ENCODE measurements around the gene DNAJB14. TPM values are rescaled to one million over a fixed set of nuclear protein-coding genes. Genes with fewer than 3 reads are reported as not detected.
"Not testable (repeated sequence)": the region's sequence is repeated elsewhere in the genome, so short reads cannot be mapped to it uniquely, and the experiment has no call there.

DNAJB14 gene
- total RNA-seq, 1 experiment from 2014 or later, result 52.5 TPM

- no peak for TF ChIP-seq MAX (IDR thresholded peaks at IDR 0.05)
- TF ChIP-seq ZNF274 (IDR thresholded peaks at IDR 0.05; ENCODE audit: low read depth, low read length), result no peak
- no peak for TF ChIP-seq EZH2 (IDR thresholded peaks at IDR 0.05)
Measured at GRCh38 chr4:99960648-99961047, 14.2 kb upstream of the DNAJB14 start (continued).

DNA sequence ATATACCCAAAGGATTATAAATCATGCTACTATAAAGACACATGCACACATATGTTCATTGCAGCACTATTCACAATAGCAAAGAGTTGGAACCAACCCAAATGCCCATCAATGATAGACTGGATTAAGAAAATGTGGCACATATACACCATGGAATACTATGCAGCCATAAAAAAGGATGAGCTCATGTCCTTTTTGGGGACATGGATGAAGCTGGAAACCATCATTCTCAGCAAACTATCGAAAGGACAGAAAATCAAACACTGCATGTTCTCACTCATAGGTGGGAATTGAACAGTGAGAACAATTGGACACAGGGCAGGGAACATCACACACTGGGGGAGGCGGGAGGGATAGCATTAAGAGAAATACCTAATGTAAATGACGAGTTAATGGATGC is 11.8 kb upstream of the DNAJB14 start:
- DNase-seq (ENCODE audit: low read depth, low spot score); intact Hi-C loops (cut with micrococcal nuclease); H3K27me3 ChIP-seq (ENCODE audit: insufficient read depth, low read length); RAD21 ChIA-PET (ENCODE audit: low non-redundant PET in 1 of 2, low total read pairs in 2 of 2, uncharacterized antibody in 2 of 2, unreplicated experiment in 2 of 2); H3K4me3 ChIP-seq (replicated peaks in 1 of 2; ENCODE audit: low read depth in 1 of 2, low read length in 2 of 2); H3K9me2 ChIP-seq (ENCODE audit: insufficient read depth); H3K79me2 ChIP-seq (ENCODE audit: insufficient read depth, low read length); H3K4me2 ChIP-seq (ENCODE audit: low read length); H3K9me3 ChIP-seq (ENCODE audit: control insufficient read depth in 1 of 2, insufficient read depth in 1 of 2, low read depth in 1 of 2, low read length in 2 of 2); CTCF ChIA-PET; H4K20me1 ChIP-seq (ENCODE audit: insufficient read depth); ATAC-seq; H3K9ac ChIP-seq (ENCODE audit: low read length); BruUV-seq (replicated peaks); H3K36me3 ChIP-seq (ENCODE audit: control insufficient read depth in 1 of 2, insufficient read depth in 2 of 2, low read length in 2 of 2); H2AFZ ChIP-seq (ENCODE audit: low read depth, low read length, poor library complexity, severe bottlenecking); H3K27ac ChIP-seq (ENCODE audit: low read depth, low read length): not testable (repeated sequence)
- POLR2A ChIA-PET, result interaction anchor here (5.0 kb wide), 1 partner anchor 8 kb away, joined by 25 read pairs; the partner anchor contains the start of gene H2AZ1
- H3K4me1 ChIP-seq (ENCODE audit: control insufficient read depth in 1 of 2, insufficient read depth in 2 of 2, low read length in 2 of 2), result peaks cover 3 to 13% of the 10 kb centered on the region in 2 experiments; a peak in 2 of 4 replicates

- intact Hi-C loops (cut with micrococcal nuclease), result loop anchor here (2.0 kb wide), 1 partner anchor 388 kb away; no protein-coding TSS in a partner anchor
- POLR2A ChIA-PET, result interaction anchor here (0.7 to 2.0 kb wide), 8 partner anchors 10 to 139 kb away, joined by 3 to 25 read pairs (median 6); partner anchors contain the start of gene LAMTOR3
- no peak for TF ChIP-seq SRF (IDR thresholded peaks at IDR 0.05; ENCODE audit: low read depth)
- TF ChIP-seq POLR2A (IDR thresholded peaks at IDR 0.05; ENCODE audit: borderline replicate concordance, extremely low read depth, insufficient read depth, insufficient read length), result no peak
- TF ChIP-seq ZBTB33 (IDR thresholded peaks at IDR 0.05; ENCODE audit: extremely low read depth, insufficient replicate concordance, low read length), result no peak
- no peak for TF ChIP-seq TCF7L2 (IDR thresholded peaks at IDR 0.05; ENCODE audit: borderline replicate concordance, extremely low read depth, insufficient read depth, insufficient read length)
- no peak for TF ChIP-seq POLR2AphosphoS5 (IDR thresholded peaks at IDR 0.05; ENCODE audit: low read depth, low read length)
- TF ChIP-seq, protein P1, sequence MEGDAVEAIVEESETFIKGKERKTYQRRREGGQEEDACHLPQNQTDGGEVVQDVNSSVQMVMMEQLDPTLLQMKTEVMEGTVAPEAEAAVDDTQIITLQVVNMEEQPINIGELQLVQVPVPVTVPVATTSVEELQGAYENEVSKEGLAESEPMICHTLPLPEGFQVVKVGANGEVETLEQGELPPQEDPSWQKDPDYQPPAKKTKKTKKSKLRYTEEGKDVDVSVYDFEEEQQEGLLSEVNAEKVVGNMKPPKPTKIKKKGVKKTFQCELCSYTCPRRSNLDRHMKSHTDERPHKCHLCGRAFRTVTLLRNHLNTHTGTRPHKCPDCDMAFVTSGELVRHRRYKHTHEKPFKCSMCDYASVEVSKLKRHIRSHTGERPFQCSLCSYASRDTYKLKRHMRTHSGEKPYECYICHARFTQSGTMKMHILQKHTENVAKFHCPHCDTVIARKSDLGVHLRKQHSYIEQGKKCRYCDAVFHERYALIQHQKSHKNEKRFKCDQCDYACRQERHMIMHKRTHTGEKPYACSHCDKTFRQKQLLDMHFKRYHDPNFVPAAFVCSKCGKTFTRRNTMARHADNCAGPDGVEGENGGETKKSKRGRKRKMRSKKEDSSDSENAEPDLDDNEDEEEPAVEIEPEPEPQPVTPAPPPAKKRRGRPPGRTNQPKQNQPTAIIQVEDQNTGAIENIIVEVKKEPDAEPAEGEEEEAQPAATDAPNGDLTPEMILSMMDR (IDR thresholded peaks at IDR 0.05 in 2 of 3, conservative IDR thresholded peaks at IDR 0.05 in 1 of 3; ENCODE audit: borderline replicate concordance in 1 of 3, insufficient read depth in 1 of 3, low read depth in 2 of 3, low read length in 2 of 3), result no peak
- TF ChIP-seq CEBPB (IDR thresholded peaks at IDR 0.05; ENCODE audit: low read depth), result no peak
- TF ChIP-seq EGR1 (IDR thresholded peaks at IDR 0.05; ENCODE audit: low read depth), result no peak
- TF ChIP-seq EZH2 (IDR thresholded peaks at IDR 0.05), result no peak
- no peak for TF ChIP-seq ZFX (IDR thresholded peaks at IDR 0.05)
- TF ChIP-seq, protein P2, sequence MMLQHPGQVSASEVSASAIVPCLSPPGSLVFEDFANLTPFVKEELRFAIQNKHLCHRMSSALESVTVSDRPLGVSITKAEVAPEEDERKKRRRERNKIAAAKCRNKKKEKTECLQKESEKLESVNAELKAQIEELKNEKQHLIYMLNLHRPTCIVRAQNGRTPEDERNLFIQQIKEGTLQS (IDR thresholded peaks at IDR 0.05), result no peak
- TF ChIP-seq ELF1 (IDR thresholded peaks at IDR 0.05; ENCODE audit: borderline replicate concordance, low read depth), result no peak
- no peak for TF ChIP-seq RAD21 (IDR thresholded peaks at IDR 0.05; ENCODE audit: low read depth)
Measured at GRCh38 chr4:99950913-99951254, 4.5 kb upstream of the DNAJB14 start.

More at GRCh38 chr4:99950913-99951254, 4.5 kb upstream of the DNAJB14 start:
- Histone ChIP-seq H3K9ac (ENCODE audit: low read length) (peak overlapping the region; percentile 72), H4K20me1 (ENCODE audit: insufficient read depth) (peaks cover 8% of the 10 kb centered on the region; the same call in 1 of the 2 replicates), H3K36me3 (ENCODE audit: control insufficient read depth in 1 of 2, insufficient read depth in 2 of 2, low read length in 2 of 2) (peaks cover 8 to 12% of the 10 kb centered on the region in 2 experiments; a peak in 3 of 4 replicates), H3K4me3 (replicated peaks in 1 of 2; ENCODE audit: low read depth in 1 of 2, low read length in 2 of 2) (peak overlapping the region; percentile 71 to 85), H3K27me3 (ENCODE audit: insufficient read depth, low read length) (no peaks in the 10 kb centered on the region), H3K4me1 (ENCODE audit: control insufficient read depth in 1 of 2, insufficient read depth in 2 of 2, low read length in 2 of 2) (peaks cover 13 to 31% of the 10 kb centered on the region in 2 experiments; a peak in 3 of 4 replicates), H3K9me3 (ENCODE audit: control insufficient read depth in 1 of 2, insufficient read depth in 1 of 2, low read depth in 1 of 2, low read length in 2 of 2) (no peaks in the 10 kb centered on the region), H3K27ac (ENCODE audit: low read depth, low read length) (peak overlapping the region; percentile 60), H3K4me2 (ENCODE audit: low read length) (peak overlapping the region; percentile 93), H3K9me2 (ENCODE audit: insufficient read depth) (no peaks in the 10 kb centered on the region), H3K79me2 (ENCODE audit: insufficient read depth, low read length) (peaks cover 33% of the 10 kb centered on the region), H2AFZ (ENCODE audit: low read depth, low read length, poor library complexity, severe bottlenecking) (peak overlapping the region; percentile 63)
- CTCF ChIA-PET, result interaction anchor here (1.1 to 1.5 kb wide), 2 partner anchors 47 to 145 kb away, joined by 3 to 7 read pairs; no protein-coding TSS in a partner anchor
- DNase-seq (ENCODE audit: low read depth, low spot score) (no peak), ATAC-seq (no peak)
- RAD21 ChIA-PET (ENCODE audit: low non-redundant PET in 1 of 2, low total read pairs in 2 of 2, uncharacterized antibody in 2 of 2, unreplicated experiment in 2 of 2), result no interaction called here
- BruUV-seq (replicated peaks), result TSS peak; percentile 58

All from HCT116 (cell line).